K562 (cell line): ENCODE results near the gene BFSP1. TPM values are rescaled to one million over a fixed set of nuclear protein-coding genes. Genes with fewer than 3 reads are reported as not detected.

Experiments
- ATAC-seq: fragments of 200-7000 bp; cut with Tn5 transposase; 3 replicates; pipeline ENCODE4 v1.9.1; 2020; ENCODE audit warnings: moderate library complexity
- BruUV-seq: library from RNA; stranded (reverse); fragments of 400-500 nt; replicated peaks from 2 replicates; lab custom pipeline; 2021; lab: Mats Ljungman, UMichigan
- CTCF ChIA-PET: fragments of 300-600 bp; formaldehyde crosslinking; extraction: SDS; loops from one replicate; lab custom pipeline; 2021; ENCODE audit warnings: low intra/inter-chr PET ratio; lab: Yijun Ruan, JAX
- POLR2A ChIA-PET: fragments of 300-600, 350-650 bp; sonication (Branson Sonifier 250); formaldehyde crosslinking; extraction: SDS; loops from one replicate; lab custom pipeline; 2021; ENCODE audit warnings: antibody characterized with exemption, inconsistent platforms; lab: Yijun Ruan, JAX
- DNase-seq, 4 experiments: peaks; one replicate each; pipeline versions ENCODE4 v3.0.0 to v3.0.0-alpha.2; 2011 to 2018; ENCODE audit warnings: low spot score in 3 of 4, mixed read lengths in 3 of 4; ENCODE audit errors: extremely low read depth in 1 of 4
- FAIRE-seq: peaks from 2 replicates; lab custom pipeline; 2011; peaks lifted over from hg19 to GRCh38; lab: Jason Lieb, UNC
- H2AFZ ChIP-seq: 2 replicates; pipeline ENCODE4 v1.6.0; 2011; ENCODE audit warnings: low read depth, low read length, control low read depth, inconsistent platforms
- H3K27ac ChIP-seq: fragments of 200-600 bp; 3 replicates; pipeline ENCODE4 v1.8.0; 2011; ENCODE audit warnings: low read depth, mild to moderate bottlenecking, control low read depth, inconsistent platforms, low read length, moderate library complexity, mixed read lengths; ENCODE audit errors: extremely low read depth
- H3K27me3 ChIP-seq, 2 experiments: fragments of 300-600 bp in 1 of 2; 2 replicates in 1 of 2; 3 replicates in 1 of 2; pipeline versions ENCODE4 v1.6.0 to v1.8.0; 2011; ENCODE audit warnings: inconsistent platforms in 2 of 2, low read length in 2 of 2, mild to moderate bottlenecking in 1 of 2, mixed read lengths in 1 of 2, moderate library complexity in 1 of 2; ENCODE audit not compliant: control insufficient read depth in 2 of 2, insufficient read depth in 2 of 2
- H3K36me3 ChIP-seq: fragments of 300-600 bp; 3 replicates; pipeline ENCODE4 v1.8.0; 2011; ENCODE audit warnings: mild to moderate bottlenecking, low read length, inconsistent platforms; ENCODE audit not compliant: control insufficient read depth, insufficient read depth
- H3K4me1 ChIP-seq, 2 experiments: fragments of 200-600 bp in 1 of 2; replicated peaks in 1 of 2; 2 replicates in 1 of 2; 3 replicates in 1 of 2; pipeline versions ENCODE4 v1.5.1 to v1.8.0; 2011; ENCODE audit warnings: inconsistent platforms in 2 of 2, low read length in 2 of 2, mild to moderate bottlenecking in 1 of 2, mixed read lengths in 1 of 2, moderate library complexity in 1 of 2; ENCODE audit not compliant: control insufficient read depth in 2 of 2, insufficient read depth in 2 of 2
- H3K4me2 ChIP-seq: 2 replicates; pipeline ENCODE4 v1.6.1; 2011; ENCODE audit warnings: low read length, control low read depth, inconsistent platforms, mixed read lengths; ENCODE audit not compliant: insufficient read depth
- H3K4me3 ChIP-seq: fragments of 200-600 bp; sonication (generic), shearing (Covaris generic); 2 replicates; pipeline ENCODE4 v1.5.1; 2016; ENCODE audit warnings: control low read depth, inconsistent platforms
- H3K79me2 ChIP-seq: fragments of 200-600 bp; 3 replicates; pipeline ENCODE4 v1.8.0; 2011; ENCODE audit warnings: low read length, inconsistent platforms; ENCODE audit not compliant: control insufficient read depth, insufficient read depth
- H3K9ac ChIP-seq, 2 experiments: 2 replicates each; pipeline versions ENCODE4 v1.6.0 to v1.6.1; 2011; ENCODE audit warnings: low read depth in 2 of 2, low read length in 2 of 2, control low read depth in 1 of 2, inconsistent platforms in 1 of 2, mild to moderate bottlenecking in 1 of 2, mixed read lengths in 1 of 2; ENCODE audit not compliant: insufficient read depth in 1 of 2
- H3K9me1 ChIP-seq: one replicate; pipeline ENCODE4 v1.6.0; 2011; ENCODE audit warnings: inconsistent platforms, mild to moderate bottlenecking, low read length, moderate library complexity; ENCODE audit not compliant: control insufficient read depth, insufficient read depth
- H3K9me3 ChIP-seq: replicated peaks from 2 replicates; pipeline ENCODE4 v1.5.1; 2011; ENCODE audit warnings: low read depth, low read length, inconsistent platforms; ENCODE audit not compliant: control insufficient read depth, insufficient read depth
- H4K20me1 ChIP-seq: replicated peaks from 2 replicates; pipeline ENCODE4 v1.6.1; 2011; ENCODE audit warnings: low read length, inconsistent platforms, mixed read lengths; ENCODE audit not compliant: control insufficient read depth, insufficient read depth
- ETV6 ChIP-seq, 3 experiments: fragments of 150-350 bp in 1 of 3; sonication (generic) in 1 of 3; formaldehyde crosslinking in 1 of 3; IDR thresholded peaks; 2 replicates each; pipeline versions ENCODE4 v1.6.1 to v1.8.0; 2014 to 2022; ENCODE audit warnings: borderline replicate concordance in 2 of 3, low read depth in 2 of 3, antibody characterized with exemption in 1 of 3, low read length in 1 of 3, mild to moderate bottlenecking in 1 of 3, missing genetic modification reagents in 1 of 3
- KAT7 ChIP-seq: sonication (generic); formaldehyde crosslinking; IDR thresholded peaks from 2 replicates; pipeline ENCODE4 v1.8.0; 2022; ENCODE audit warnings: missing genetic modification reagents, mild to moderate bottlenecking, borderline replicate concordance
- KHSRP ChIP-seq: fragments of 450-650 bp; IDR thresholded peaks from 2 replicates; pipeline ENCODE4 v1.6.1; 2017
- LARP7 ChIP-seq: fragments of 450-650 bp; IDR thresholded peaks from 2 replicates; pipeline ENCODE4 v1.6.1; 2016
- NCOA2 ChIP-seq, 2 experiments: fragments of 450-650 bp; IDR thresholded peaks; 2 replicates each; pipeline ENCODE4 v1.6.1; 2018; ENCODE audit warnings: mild to moderate bottlenecking in 2 of 2, moderate library complexity in 1 of 2; ENCODE audit not compliant: partially characterized antibody in 2 of 2
- SMAD1 ChIP-seq: fragments of 150-350 bp; IDR thresholded peaks from 2 replicates; pipeline ENCODE4 v1.6.1; 2014; ENCODE audit warnings: low read length, low read depth; ENCODE audit not compliant: partially characterized antibody
- TAF15 ChIP-seq: fragments of 200-400 bp; formaldehyde crosslinking; IDR thresholded peaks from 2 replicates; pipeline ENCODE4 v1.6.1; 2017; ENCODE audit warnings: mild to moderate bottlenecking, low read depth, low read length, moderate library complexity
- WGBS: fragments of 100-300 bp; shearing (Covaris generic); methylation state at CpG from one replicate; pipeline ENCODE4 v1.1.6; 2016; ENCODE audit warnings: low coverage, mixed read lengths; ENCODE audit not compliant: insufficient coverage; ENCODE audit errors: missing lambda C conversion rate; 5-methylcytosine and 5-hydroxymethylcytosine counted together
- in situ Hi-C: fragments of 300-500 bp; cut with MboI; formaldehyde crosslinking; loops from 4 replicates; pipeline ENCODE4 v1.15.0; 2018; ENCODE audit warnings: inconsistent platforms, mixed read lengths
- intact Hi-C: fragments of 100-400 bp; cut with micrococcal nuclease; formaldehyde crosslinking; loops from 2 replicates; pipeline ENCODE4 v1.14.2; 2022
- polyA plus RNA-seq, 8 experiments: library from polyadenylated mRNA; depleted of rRNA in 4 of 8; stranded (reverse) in 5 of 8; unstranded in 3 of 8; fragments of >200 nt; fragmentation: Nextera tagmentation in 2 of 8; fragmentation: Illumina TruSeq in 1 of 8; extraction: Ambion mirVana in 2 of 8; extraction: Trizol in 1 of 8; gene quantifications; 2 replicates each; pipeline versions ENCODE4 v1.2.1 to v1.2.3, GENCODE V29; 2011 to 2014; ENCODE audit warnings: inconsistent platforms in 1 of 8, missing spikeins in 1 of 8
- total RNA-seq, 7 experiments: library from RNA; depleted of rRNA in 6 of 7; stranded (reverse); fragments of >200 nt in 6 of 7; fragmentation: Illumina TruSeq in 2 of 7; extraction: Trizol in 2 of 7; gene quantifications; 2 replicates each; pipeline versions ENCODE4 v1.2.1 to v1.2.3, GENCODE V29; 2011 to 2021; ENCODE audit warnings: low replicate concordance in 1 of 7

BFSP1 gene
- total and polyA plus RNA-seq, 9 of the 15 experiments (the other 6 are each of a cell fraction or from before 2014, with no cell fraction given): 0.09 to 0.86 (median 0.40) TPM

DNA sequence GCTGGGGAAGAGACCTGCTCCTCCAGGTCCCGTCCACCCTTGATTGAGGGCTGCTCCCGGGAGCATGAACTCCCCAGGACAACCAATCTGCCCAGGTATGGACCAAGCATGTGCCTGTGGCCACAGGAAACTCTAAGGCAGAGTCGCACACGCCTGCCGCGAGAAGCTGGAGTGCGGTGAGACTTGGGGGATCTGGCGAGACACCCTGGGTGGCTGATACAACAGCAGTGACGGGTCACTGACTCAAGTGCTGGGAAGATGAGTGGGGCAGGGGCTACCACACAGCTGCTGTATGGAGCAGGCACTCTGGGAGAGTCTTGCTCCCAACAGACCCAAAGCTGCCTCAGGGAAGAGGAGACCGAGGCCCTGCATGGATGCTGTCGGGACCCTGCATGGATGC, 40.1 kb downstream of the BFSP1 start:
- TF ChIP-seq KAT7 (no peak), NCOA2 (IDR thresholded peaks at IDR 0.05; ENCODE audit: partially characterized antibody in 2 of 2) (no peak), KHSRP (no peak)
- Histone ChIP-seq H3K4me2 (no peak overlapping the region), H3K4me1 (no peaks in the 10 kb centered on the region), H3K9me3 (no peaks in the 10 kb centered on the region), H4K20me1 (no peaks in the 10 kb centered on the region), H3K27ac (no peak overlapping the region), H3K27me3 (peaks cover 0 to 61% of the 10 kb centered on the region in 2 experiments; a peak in 3 of 5 replicates), H2AFZ (no peak overlapping the region), H3K79me2 (no peaks in the 10 kb centered on the region), H3K4me3 (no peak overlapping the region), H3K9ac (no peak overlapping the region), H3K36me3 (no peaks in the 10 kb centered on the region), H3K9me1 (no peaks in the 10 kb centered on the region)
- 0% methylated on average over 7 of the region's 11 CpGs for WGBS
- ATAC-seq (no peak), FAIRE-seq (no peak), DNase-seq (no peak)
- POLR2A ChIA-PET: no interaction called here
- in situ Hi-C loops (no loop called here), intact Hi-C loops (no loop called here)
- no TSS peak for BruUV-seq
- CTCF ChIA-PET: no interaction called here

DNA sequence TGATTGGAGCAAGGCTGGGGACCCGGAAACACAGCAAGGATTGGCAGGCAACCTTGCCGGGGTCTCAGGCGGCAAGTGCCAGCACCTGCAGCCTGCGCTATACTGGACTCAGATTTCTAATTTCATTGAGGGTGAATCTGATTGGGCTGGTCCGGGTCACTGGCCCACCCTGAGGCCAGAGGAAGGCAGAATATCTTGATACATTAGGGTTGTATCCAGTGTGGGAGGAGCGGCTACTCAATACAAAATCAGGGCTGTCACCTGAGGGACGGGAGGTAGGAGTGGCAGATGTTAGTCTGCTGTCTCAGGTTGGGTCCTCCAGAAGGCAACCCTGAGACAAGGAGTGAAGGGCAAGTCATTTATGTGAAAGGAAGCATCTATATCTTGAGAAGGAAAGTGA, 40.7 kb downstream of the BFSP1 start:
- no peak overlapping the region for H3K27ac ChIP-seq
- no peak overlapping the region for H3K9ac ChIP-seq
- no peaks in the 10 kb centered on the region for H3K36me3 ChIP-seq
- ATAC-seq: no peak
- no peak for FAIRE-seq
- H4K20me1 ChIP-seq: no peaks in the 10 kb centered on the region
- ChIA-PET CTCF (no interaction called here), POLR2A (no interaction called here)
- in situ Hi-C loops: no loop called here
- H3K79me2 ChIP-seq: no peaks in the 10 kb centered on the region
- H2AFZ ChIP-seq: no peak overlapping the region
- H3K4me3 ChIP-seq: no peak overlapping the region
- 0% methylated on average over 5 of the region's 7 CpGs for WGBS
- H3K27me3 ChIP-seq: peaks cover 0 to 55% of the 10 kb centered on the region in 2 experiments; a peak in 3 of 5 replicates
- intact Hi-C loops: no loop called here
- H3K4me1 ChIP-seq: no peaks in the 10 kb centered on the region
- H3K9me1 ChIP-seq: no peaks in the 10 kb centered on the region
- TF ChIP-seq SMAD1 (no peak), TAF15 (no peak), ETV6 (IDR thresholded peaks at IDR 0.05; ENCODE audit: borderline replicate concordance in 1 of 2, low read depth in 2 of 2, low read length in 1 of 2) (no peak), ETV6 (CRISPR knock-in tag; IDR thresholded peaks at IDR 0.05; ENCODE audit: borderline replicate concordance) (no peak), LARP7 (no peak)
- no TSS peak for BruUV-seq
- H3K9me3 ChIP-seq: no peaks in the 10 kb centered on the region
- no peak for DNase-seq
- H3K4me2 ChIP-seq: no peak overlapping the region
